ENCODE measurements around the gene ELF2.

GRCh38 chr4:139176302-139177048 is 543 bp downstream of the ELF2 start:
- TF ChIP-seq, protein P1, sequence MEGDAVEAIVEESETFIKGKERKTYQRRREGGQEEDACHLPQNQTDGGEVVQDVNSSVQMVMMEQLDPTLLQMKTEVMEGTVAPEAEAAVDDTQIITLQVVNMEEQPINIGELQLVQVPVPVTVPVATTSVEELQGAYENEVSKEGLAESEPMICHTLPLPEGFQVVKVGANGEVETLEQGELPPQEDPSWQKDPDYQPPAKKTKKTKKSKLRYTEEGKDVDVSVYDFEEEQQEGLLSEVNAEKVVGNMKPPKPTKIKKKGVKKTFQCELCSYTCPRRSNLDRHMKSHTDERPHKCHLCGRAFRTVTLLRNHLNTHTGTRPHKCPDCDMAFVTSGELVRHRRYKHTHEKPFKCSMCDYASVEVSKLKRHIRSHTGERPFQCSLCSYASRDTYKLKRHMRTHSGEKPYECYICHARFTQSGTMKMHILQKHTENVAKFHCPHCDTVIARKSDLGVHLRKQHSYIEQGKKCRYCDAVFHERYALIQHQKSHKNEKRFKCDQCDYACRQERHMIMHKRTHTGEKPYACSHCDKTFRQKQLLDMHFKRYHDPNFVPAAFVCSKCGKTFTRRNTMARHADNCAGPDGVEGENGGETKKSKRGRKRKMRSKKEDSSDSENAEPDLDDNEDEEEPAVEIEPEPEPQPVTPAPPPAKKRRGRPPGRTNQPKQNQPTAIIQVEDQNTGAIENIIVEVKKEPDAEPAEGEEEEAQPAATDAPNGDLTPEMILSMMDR (IDR thresholded peaks at IDR 0.05) = no peak
- TF ChIP-seq EZH2 (IDR thresholded peaks at IDR 0.05; ENCODE audit: borderline replicate concordance, insufficient read depth, low read depth, low read length, poor library complexity, severe bottlenecking) = no peak
